Colonic mucosa (tissue), 4 donors: ENCODE measurements around the gene AQP7. TPM values are rescaled to one million over a fixed set of nuclear protein-coding genes. Genes with fewer than 3 reads are reported as not detected.

Source experiments
- DNase-seq: peaks from one replicate; pipeline ENCODE4 v3.0.0-alpha.2; 2020
- H3K27ac ChIP-seq: fragments of 200-600 bp; one replicate; pipeline ENCODE4 v1.8.0; 2021
- H3K27me3 ChIP-seq: fragments of 200-600 bp; one replicate; pipeline ENCODE4 v1.8.0; 2021
- H3K36me3 ChIP-seq: fragments of 200-600 bp; one replicate; pipeline ENCODE4 v1.8.0; 2021
- H3K4me1 ChIP-seq: fragments of 200-600 bp; one replicate; pipeline ENCODE4 v1.8.0; 2021; ENCODE audit warnings: mild to moderate bottlenecking
- H3K4me3 ChIP-seq: fragments of 200-600 bp; one replicate; pipeline ENCODE4 v1.8.0; 2021
- H3K9ac ChIP-seq, 2 donors: one replicate each; pipeline ENCODE4 v1.7.0; 2013; ENCODE audit warnings: control low read depth in 2 of 2, low read depth in 2 of 2, low read length in 2 of 2
- H3K9me3 ChIP-seq: fragments of 200-600 bp; one replicate; pipeline ENCODE4 v1.8.0; 2021
- intact Hi-C: fragments of 100-400 bp; cut with DNase I; formaldehyde crosslinking; loops from one replicate; pipeline ENCODE4 v1.14.1; 2022
- total RNA-seq, 2 donors: library from RNA; stranded (reverse); fragmentation: NEBNext Ultra II Directional in 1 of 2; extraction: Animal tissue kit (Norgen Biotek cat#: 25700) in 1 of 2; gene quantifications; one replicate each; pipeline ENCODE4 v1.2.1, GENCODE V29; 2021
- TF ChIP-seq, protein P1 (sequence below): fragments of 200-600 bp; IDR thresholded peaks from one replicate; pipeline ENCODE4 v1.8.0; 2022; ENCODE audit warnings: antibody characterized with exemption, mild to moderate bottlenecking
- donor health status: healthy.
- donor health status: DM: no; HTN: no; CAD: no.
- donor health status: DM: no; HTN: no; CAD: no.

Gene AQP7
- total RNA-seq, 2 donors from 2014 or later: 7.4 to 12.5 TPM

DNA sequence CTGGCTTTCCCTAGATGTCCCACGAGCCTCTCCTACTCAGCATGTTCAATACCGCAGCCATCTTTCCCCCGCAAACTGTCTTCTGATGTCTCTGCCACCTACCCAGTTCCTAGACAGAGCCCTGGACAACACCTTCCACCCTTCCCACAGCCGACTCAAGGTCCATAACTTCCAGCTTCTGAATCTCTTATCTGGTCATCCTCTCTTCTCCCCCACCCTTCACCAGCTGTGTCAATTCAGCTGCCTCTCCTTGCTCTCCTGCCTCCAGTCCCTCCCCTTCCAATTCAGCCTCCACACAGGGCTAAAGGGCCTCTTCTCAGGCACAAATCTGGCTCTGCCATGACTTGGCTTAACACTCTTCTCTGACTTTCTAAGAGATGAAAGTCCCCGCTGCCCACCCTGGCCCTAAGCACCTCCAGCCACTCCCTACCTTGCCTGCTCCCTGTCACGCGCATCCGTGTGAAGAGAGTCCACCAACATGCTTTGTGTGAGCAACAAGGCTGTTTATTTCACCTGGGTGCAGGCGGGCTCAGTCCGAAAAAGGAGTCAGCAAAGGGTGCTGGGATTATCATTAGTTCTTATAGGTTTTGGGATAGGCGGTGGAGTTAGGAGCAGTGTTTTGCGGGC is 25.2 kb downstream of the AQP7 start:
- no peak overlapping the region for H3K27ac ChIP-seq
- no peak for DNase-seq
- no peak overlapping the region for H3K9ac ChIP-seq
- H3K4me1 ChIP-seq: no peaks in the 10 kb centered on the region
- no peaks in the 10 kb centered on the region for H3K36me3 ChIP-seq
- H3K9me3 ChIP-seq: no peaks in the 10 kb centered on the region
- intact Hi-C loops: loop anchor here (5.0 kb wide), 1 partner anchor 90 kb away; no protein-coding TSS in a partner anchor
- H3K4me3 ChIP-seq: no peak overlapping the region
- H3K27me3 ChIP-seq: no peaks in the 10 kb centered on the region
- TF ChIP-seq, protein P1, sequence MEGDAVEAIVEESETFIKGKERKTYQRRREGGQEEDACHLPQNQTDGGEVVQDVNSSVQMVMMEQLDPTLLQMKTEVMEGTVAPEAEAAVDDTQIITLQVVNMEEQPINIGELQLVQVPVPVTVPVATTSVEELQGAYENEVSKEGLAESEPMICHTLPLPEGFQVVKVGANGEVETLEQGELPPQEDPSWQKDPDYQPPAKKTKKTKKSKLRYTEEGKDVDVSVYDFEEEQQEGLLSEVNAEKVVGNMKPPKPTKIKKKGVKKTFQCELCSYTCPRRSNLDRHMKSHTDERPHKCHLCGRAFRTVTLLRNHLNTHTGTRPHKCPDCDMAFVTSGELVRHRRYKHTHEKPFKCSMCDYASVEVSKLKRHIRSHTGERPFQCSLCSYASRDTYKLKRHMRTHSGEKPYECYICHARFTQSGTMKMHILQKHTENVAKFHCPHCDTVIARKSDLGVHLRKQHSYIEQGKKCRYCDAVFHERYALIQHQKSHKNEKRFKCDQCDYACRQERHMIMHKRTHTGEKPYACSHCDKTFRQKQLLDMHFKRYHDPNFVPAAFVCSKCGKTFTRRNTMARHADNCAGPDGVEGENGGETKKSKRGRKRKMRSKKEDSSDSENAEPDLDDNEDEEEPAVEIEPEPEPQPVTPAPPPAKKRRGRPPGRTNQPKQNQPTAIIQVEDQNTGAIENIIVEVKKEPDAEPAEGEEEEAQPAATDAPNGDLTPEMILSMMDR: no peak

DNA sequence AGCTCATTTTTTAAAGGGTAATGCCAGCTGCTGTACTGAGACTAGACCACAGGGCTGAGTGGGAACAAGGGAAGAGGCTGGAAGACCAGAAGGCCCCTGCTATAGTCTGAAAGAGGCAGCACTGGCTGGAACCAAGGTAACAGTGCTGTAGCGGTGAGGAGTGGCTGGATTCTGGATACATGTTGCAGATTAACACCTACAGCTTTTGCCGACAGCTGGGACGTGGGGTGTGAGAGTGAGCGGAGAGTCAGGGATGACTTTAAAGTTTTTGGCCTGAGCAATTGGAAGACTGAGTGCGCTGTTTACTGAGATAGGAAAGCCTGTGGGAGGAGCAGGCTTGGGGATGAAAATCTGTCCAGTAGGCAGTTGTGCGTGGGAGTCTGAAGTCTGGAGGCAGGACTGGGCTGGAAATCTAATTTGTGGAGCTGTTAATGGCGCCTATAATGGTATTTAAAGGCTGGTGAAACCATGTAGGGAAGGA is 26.5 kb downstream of the AQP7 start:
- H3K9me3 ChIP-seq: no peaks in the 10 kb centered on the region
- DNase-seq: no peak
- H3K9ac ChIP-seq: no peak overlapping the region
- H3K4me3 ChIP-seq: no peak overlapping the region
- intact Hi-C loops: loop anchor here (2.0 to 5.0 kb wide), 2 partner anchors 39 to 91 kb away; no protein-coding TSS in a partner anchor
- H3K36me3 ChIP-seq: no peaks in the 10 kb centered on the region
- H3K27me3 ChIP-seq: no peaks in the 10 kb centered on the region
- no peaks in the 10 kb centered on the region for H3K4me1 ChIP-seq
- TF ChIP-seq, protein P1: no peak
- H3K27ac ChIP-seq: no peak overlapping the region

DNA sequence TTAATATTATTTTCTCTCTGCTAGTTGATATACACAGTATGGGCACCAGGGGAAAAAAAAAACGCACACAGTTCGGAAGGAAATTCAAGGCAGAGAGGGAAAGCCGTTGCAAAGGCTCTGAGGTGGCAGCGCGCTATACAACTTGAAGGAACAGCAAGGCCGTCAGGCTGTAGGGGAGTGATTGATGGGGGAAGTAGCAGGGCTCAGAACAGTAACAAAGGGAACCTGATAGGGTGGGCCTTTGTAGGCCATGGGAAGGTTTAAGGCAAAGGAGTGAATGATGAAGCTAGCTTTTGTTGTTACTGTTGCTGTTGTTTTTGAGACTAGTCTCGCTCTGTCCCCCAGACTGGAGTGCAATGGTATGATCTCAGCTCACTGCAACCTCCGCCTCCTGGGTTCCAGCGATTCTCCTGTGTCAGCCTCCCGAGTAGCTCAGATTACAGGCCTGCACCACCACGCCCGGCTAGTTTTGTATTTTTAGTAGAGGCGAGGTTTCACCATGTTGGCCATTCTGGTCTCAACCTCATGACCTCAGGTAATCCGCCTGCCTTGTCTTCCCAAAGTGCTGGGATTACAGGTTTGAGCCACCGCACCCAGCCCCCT is 27.0 kb downstream of the AQP7 start:
- TF ChIP-seq, protein P1: no peak
- no peaks in the 10 kb centered on the region for H3K27me3 ChIP-seq
- H3K4me3 ChIP-seq: no peak overlapping the region
- H3K9me3 ChIP-seq: no peaks in the 10 kb centered on the region
- no peaks in the 10 kb centered on the region for H3K36me3 ChIP-seq
- H3K9ac ChIP-seq: no peak overlapping the region
- no peaks in the 10 kb centered on the region for H3K4me1 ChIP-seq
- intact Hi-C loops: loop anchor here (2.0 to 5.0 kb wide), 2 partner anchors 39 to 92 kb away; no protein-coding TSS in a partner anchor
- H3K27ac ChIP-seq: peak overlapping the region; percentile 27
- no peak for DNase-seq

DNA sequence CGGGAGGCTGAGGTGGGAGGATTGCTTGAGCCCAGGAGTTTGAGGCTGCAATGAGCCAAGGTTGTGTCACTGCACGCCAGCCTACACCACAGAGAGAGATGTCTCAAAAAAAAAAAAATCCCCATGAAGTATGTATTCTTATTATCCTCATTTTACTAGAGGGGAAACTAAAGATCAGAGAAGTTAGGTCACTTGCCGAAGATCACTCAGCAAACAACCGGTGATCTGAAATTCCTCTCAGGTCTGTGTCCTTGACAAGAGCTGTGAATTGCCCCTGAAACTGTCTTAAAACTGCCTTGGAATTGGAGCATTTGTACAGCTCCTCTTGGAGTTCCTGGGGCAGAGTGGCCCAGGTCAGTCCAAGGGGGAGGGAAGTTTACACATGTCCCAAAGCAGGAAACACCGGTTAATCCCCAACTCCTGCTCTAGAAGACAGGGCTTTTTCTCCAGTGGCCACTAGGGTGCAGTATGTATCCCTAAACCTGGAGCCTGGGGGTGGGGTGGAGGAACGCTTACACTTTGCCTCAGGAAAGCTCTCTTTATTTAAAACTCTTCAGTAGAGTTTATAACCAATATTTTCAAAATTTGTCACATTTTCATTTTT is 27.6 kb downstream of the AQP7 start:
- peak overlapping the region; percentile 27 for H3K27ac ChIP-seq
- no peaks in the 10 kb centered on the region for H3K36me3 ChIP-seq
- H3K9ac ChIP-seq: no peak overlapping the region
- intact Hi-C loops: loop anchor here (2.0 to 5.0 kb wide), 2 partner anchors 40 to 93 kb away; no protein-coding TSS in a partner anchor
- no peaks in the 10 kb centered on the region for H3K4me1 ChIP-seq
- H3K4me3 ChIP-seq: no peak overlapping the region
- H3K27me3 ChIP-seq: no peaks in the 10 kb centered on the region
- peak; percentile 85 for DNase-seq
- TF ChIP-seq, protein P1: peak; percentile 80
- no peaks in the 10 kb centered on the region for H3K9me3 ChIP-seq

DNA sequence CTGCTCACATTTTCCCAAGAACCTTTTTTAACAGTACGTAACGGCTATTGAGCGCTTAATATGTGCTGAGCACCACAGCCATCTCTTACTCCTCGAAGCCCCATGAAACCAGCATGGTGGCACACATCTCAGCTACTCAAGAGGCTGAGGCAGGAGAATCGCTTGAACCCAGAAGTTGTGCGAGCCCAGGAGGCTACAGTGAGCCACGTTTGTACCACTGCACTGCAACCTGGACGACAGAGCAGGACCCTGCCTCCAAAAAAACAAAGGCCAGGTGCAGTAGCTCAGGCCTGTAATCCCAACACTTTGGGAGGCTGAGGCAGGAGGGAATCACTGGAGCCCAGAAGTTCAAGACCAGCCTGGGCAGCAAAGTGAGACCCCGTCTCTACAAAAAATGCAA is 28.2 kb downstream of the AQP7 start:
- Histone ChIP-seq H3K9ac (no peak overlapping the region), H3K4me1 (no peaks in the 10 kb centered on the region), H3K27ac (no peak overlapping the region), H3K9me3 (no peaks in the 10 kb centered on the region), H3K36me3 (no peaks in the 10 kb centered on the region), H3K27me3 (no peaks in the 10 kb centered on the region), H3K4me3 (no peak overlapping the region)
- TF ChIP-seq, protein P1: no peak
- DNase-seq: no peak
- intact Hi-C loops: loop anchor here (2.0 kb wide), 1 partner anchor 41 kb away; no protein-coding TSS in a partner anchor
